NCI-H1105 (cell line): Measurements from ENCODE around the gene UNKL.

Source experiments
- DNase-seq: peaks from one replicate; lab custom pipeline; 2025; lab: John Stamatoyannopoulos, UW

The UNKL gene

DNA sequence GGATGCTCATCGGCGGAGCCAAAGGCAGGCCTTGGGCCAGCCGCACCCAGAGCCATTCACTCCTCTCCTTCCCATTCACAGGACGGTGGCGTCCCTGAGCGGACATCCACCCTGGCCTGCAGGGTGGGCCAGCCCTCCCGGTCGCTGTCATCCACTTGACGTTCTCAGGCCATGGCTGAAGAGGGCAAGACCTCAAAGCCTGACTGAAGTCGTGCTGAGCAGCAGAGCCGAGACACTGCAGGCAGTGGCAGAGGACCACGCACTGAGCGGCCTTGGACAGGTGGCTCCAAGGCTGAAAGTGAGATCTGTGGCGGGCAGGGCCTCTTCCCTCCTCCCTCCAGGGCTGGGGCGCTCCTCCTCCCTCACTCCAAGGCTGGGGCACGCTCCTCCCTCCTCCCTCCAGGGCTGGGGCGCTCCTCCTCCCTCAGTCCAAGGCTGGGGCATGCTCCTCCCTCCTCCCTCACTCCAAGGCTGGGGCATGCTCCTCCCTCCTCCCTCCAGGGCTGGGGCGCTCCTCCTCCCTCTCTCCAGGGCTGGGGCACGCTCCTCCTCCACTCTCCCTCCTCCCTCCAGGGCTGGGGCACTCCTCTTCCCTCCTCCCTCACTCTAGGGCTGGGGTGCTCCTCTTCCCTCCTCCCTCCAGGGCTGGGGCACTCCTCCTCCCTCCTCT lies 38.6 kb downstream of the UNKL start:
- DNase-seq: no peak

DNA sequence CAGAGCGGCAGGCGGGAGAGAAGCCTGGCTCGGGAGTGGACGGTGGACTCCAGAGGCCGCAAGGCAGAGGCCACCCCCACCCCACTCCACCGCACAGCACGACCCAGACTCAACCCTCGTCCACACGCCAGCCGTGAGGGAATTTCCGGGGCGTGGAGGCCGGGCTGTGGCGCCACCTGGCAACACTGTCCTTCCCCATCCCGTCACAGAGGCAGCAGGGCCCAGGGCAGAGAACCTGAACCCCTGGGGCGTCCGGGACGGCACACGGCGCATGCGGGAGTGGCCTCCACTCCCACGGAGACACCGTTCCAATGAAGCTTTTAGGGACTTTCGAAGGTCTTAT lies 39.2 kb downstream of the UNKL start:
- DNase-seq: no peak

DNA sequence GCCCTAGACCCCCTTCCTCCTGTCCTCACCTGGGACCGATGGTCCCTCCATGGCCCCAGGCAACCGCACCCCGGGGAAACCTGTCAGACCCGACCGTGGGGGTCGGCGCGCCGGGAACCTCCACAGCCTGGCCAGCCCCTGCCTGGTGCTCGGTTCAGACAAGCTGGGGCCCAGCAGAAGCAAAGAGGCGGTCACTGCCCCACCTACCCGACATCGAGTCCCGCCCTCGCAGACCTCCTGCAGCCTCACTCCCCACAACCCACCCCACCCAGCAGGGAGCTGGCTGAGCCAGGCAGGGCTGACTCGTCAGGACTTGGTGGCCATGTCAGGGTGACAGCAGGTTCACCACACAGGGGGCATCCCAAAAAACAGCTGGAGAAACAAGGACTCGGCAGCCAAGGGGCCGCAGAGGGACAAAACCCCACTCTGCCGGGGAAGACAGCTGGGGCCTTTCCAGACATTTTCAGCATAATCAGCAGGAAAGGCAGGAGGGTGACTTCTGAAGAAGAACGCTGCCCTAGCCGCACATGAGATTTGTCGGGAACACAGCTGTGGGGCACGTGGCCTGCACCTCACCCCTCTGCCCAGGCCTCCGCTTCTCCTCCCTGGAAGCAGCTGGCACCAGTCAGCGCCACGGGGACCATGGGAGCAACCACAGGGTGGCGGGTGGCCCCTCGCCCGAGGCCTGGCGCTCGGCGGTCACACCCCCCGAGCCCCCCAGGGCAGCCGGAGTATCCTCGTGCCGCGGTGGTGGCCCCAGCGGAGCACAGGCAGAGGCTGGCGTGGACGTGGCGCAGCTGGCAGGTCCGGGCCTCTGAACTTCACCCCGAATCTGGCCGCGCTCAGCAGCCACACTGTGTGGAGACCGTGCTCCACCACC lies 39.8 kb downstream of the UNKL start:
- DNase-seq: no peak

DNA sequence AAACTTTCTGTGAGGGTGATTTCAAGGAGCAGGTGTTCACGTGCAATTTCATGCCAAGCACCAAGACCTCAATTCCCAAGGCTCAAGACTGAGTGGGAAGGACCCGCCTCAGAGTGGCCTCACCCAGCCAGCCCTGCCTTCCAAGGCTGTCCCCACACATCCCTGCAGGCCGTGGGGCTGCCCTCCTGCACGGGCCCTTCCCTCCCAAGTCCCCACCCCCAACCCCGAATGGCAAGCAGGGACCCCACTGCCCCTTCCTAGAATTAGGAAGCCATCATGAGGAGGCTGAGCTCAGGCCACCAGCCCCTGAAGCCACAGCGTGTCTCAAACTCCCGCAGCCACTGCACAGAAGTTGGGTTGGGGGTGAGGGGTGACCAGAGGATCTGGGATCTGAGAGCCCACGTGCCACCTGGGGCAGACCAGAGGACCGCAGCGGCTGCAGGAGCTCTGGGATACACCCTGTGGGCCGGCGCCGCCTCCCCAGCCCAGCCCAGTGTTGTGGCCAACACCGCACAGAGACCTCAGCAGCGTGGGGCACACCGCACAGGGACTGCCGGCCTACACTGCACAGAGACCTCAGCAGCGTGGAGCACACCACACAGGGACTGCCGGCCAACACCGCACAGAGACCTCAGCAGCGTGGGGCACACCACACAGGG lies 42.1 kb downstream of the UNKL start:
- no peak for DNase-seq

DNA sequence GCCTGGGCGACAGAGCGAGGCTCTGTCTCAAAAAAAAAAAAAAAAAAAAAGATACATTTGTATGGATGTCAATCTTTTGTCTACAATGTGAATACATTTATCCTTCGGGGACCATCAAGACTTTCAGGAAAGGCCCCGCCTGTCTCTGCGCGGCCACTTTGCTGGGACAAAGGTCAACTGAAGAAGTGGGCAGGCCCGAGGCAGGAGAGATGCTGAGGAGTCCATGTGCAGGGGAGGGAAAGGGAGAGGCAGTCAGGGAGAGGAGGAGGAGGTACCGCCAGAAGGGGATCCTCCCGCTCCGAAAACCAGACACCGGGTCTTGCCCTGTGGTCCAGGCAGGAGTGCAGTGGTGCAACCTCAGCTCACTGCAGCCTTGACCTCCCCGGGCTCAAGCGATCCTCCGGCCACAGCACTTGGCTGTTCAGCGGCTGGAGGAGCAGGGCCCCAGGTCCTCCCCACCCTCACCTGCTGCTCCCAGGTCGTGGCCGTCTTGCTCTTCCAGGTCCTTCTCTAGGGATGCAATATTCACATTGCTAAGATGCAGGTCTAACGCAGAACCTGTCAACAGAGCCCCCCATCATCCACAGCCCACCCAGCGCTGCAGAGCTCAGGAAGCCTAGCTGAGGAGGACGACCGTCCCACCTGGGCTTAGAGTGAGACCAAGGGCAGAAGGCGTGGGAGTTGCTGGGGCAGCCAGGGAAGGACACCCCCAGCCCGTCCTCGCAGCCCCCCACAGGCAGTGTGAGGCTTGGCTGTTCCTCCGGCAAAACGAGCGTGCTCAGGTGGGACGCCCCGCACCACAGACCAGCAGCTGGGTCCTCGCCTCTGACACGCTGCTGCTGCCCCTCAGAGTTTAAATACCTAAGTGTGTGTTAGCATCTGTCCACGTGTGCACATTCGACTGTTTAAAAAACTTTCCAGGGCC lies 43.2 kb downstream of the UNKL start:
- DNase-seq: no peak

DNA sequence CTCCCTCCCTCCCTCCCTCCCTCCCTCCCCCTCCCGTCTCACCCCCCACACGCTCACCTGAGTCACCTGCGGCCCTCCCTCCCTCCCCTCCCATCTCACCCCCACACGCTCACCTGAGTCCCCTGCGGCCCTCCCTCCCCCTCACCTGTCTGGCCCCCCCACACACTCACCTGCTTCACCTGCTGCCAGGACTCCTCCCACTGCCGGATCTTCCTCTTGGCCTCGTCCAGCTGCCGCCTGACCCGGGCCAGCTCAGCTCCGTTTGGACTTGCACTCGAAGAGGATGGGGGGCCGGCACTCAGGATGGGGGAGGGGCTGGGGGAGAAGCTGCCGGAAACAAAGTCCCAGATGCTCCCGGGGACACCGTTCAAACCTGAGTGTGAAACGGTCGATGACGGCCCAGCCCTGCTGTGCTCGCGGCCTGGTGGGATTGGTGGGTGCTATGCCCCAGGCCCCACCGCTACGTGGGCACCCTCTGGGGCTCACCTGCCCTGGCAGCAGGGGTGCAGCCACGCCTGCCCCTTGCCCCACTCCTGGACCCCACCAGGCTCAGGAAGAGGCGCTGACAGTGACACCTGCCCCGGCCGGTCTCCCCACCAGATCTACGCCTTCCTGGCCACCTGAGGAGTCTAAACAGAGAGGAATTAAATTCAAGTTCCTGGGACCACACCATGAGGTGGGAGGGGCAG lies 46.9 kb downstream of the UNKL start:
- DNase-seq: peak; percentile 56

DNA sequence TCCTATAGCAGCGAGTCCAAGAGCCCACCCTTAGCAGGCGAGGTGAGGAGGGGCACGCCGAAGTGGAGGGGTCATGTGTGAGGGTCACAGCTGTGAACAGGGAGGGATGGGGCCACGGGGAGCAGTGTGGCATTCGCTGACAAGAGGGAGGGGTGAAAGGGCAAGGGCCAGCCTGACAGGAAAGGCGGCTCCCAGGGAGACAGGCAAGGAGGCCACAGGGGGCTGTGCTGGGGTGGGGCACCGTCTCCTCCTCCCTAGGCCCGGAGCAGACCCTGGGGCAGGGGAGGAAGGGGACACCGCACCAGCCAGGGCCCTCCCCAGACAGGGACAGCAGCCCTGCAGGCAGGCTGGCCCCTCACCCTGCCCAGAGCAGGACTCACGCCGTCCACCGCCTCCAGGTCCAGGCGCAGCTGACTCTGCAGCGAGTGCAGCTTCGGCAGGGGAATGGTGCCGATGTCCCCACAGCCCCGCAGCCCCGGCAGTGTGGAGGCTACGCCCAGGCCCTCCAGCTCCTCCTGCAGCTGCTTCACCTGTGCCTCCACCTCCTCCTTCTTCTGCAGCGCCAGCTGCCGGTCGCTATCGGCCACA lies 47.7 kb downstream of the UNKL start:
- no peak for DNase-seq

DNA sequence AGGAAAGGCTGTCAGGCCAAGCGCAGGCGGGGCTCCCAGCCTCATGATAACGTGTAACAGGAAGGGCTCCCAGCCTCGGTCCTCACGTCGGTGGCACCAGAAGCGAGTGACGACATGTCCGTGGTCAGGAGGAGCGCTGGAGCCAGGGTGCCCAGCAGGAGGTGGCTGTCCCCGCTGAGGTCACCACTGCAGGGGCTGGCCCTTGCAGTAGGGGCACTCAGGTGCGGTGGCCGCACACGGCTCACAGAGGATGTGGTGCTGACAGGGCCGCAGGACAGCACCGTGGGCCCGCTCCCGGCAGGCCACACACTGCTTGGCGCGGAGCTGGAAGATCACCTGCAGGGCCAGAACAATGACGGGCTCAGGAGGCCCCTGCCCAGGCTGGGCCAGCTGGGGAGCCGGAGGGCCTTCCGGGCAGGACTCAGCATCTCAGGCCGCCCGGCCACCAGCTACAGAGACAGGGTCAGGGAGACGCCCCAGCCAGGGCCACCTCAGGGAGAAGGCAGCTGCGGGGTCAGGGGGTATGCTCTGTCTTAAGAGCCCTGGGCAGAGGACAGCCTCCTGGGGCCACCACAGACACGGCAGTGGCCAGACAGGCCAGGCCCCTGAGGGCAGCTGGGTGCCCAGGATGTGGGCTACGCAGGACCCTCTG lies 48.3 kb downstream of the UNKL start:
- DNase-seq: no peak

DNA sequence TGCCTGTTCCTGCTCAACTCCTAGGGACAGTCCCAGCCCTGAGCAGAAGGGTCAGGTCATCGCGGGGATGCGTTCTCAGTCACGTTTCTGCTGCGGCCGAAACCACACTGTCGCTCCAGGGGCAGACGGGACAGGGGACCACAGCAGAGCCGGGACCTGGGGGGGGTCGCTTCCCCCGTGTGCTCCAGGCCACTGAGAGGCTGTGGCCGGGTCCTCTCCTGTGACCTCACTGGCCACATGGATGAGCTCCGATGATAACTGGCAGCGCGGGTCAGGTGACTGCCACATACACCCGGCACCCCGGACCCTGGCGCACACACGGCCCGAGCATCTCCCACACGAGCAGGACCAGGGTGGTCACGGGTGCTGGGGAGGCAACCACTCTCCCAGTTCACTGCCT lies 50.0 kb downstream of the UNKL start:
- DNase-seq: no peak

DNA sequence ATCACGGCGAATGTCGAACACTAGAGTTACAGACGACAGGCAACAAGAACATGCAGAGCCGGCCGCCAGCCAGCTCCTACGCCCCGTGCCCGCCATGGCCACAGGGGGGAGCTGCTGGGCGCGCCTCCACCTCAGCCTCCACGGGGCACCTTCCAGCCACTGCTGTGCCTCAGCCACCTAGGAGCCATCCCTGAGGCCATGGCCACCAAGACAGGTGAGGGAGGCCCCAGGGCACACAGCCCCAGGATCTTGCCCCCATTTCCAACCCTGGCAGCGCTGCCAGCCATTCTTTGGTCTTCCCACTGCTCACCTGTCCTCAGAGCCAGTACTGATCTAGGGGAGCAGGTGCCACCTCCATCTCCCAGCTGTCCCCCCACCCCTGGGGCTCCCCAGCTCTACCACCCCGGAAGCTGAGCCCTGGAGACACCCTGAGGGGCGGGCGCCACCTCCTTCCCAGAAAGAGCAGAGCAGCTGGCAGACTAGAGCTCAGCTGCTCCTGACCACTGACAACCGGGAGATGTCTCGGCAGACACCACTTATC lies 50.9 kb downstream of the UNKL start:
- no peak for DNase-seq

DNA sequence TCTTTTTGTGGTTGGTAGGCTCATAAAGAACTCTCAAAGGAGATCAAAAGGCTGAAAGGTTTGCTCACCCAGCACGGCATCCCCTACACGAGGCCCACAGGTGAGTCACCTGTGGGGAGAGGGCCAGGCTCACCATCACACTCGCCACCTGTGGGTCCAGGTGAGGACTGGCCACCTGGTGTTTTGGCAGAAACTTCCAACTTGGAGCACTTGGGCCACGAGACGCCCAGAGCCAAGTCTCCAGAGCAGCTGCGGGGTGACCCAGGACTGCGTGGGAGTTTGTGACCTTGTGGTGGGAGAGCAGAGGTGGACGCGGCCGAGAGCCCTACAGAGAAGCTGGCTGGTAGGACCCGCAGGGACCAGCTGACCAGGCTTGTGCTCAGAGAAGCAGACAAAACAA lies 51.7 kb downstream of the UNKL start:
- DNase-seq: no peak

DNA sequence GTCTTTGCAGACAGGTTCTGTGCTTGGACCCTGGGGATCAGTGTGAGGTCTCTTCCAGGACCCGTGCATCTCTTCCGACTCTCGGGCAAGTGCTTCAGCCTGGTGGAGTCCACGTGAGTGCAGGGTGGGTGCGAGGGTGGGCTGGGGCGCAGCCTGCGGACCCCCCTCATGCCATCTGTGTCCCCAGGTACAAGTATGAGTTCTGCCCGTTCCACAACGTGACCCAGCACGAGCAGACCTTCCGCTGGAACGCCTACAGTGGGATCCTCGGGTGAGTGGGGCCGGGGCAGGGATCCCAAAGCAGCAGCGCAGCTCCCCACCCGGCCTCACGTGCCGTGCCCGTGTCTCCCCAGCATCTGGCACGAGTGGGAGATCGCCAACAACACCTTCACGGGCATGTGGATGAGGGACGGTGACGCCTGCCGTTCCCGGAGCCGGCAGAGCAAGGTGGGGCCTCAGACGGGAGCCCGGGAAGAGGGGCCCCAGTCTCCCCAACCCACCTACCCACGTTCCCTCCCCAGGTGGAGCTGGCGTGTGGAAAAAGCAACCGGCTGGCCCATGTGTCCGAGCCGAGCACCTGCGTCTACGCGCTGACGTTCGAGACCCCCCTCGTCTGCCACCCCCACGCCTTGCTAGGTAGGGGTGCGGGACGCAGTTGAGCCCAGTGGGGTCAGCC lies 52.7 kb downstream of the UNKL start:
- no peak for DNase-seq

DNA sequence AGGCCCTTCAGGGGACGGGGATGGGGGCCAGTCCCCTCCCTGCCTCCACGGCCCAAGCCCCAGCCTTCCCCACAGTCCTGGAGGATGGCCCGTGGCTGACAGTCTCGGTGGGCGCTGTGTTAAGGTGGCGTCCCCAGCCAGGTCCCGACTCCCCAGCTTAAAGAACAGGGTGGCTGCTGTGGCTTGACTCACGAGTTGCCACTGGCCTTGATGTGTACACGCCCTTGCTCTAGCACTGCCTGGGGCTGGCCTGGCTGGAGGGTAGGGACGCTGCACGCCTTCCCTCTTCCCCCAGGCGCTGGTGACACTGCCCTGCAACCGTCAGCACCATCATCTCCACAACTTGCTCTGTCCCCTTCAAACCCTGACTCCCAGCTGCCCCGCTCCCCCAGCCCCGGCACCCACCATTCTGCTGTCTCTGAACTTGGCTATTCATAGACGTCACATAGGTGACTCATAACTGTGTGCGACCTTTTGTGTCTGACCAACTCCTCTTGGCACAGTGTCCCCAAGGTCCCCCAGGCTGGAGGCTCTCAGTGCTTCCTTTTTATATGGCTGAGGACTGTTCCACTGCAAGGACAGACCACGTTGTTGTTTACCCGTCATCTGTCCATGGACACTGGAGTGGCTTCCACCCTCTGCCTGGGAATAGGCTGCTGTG lies 56.5 kb downstream of the UNKL start:
- DNase-seq: no peak

DNA sequence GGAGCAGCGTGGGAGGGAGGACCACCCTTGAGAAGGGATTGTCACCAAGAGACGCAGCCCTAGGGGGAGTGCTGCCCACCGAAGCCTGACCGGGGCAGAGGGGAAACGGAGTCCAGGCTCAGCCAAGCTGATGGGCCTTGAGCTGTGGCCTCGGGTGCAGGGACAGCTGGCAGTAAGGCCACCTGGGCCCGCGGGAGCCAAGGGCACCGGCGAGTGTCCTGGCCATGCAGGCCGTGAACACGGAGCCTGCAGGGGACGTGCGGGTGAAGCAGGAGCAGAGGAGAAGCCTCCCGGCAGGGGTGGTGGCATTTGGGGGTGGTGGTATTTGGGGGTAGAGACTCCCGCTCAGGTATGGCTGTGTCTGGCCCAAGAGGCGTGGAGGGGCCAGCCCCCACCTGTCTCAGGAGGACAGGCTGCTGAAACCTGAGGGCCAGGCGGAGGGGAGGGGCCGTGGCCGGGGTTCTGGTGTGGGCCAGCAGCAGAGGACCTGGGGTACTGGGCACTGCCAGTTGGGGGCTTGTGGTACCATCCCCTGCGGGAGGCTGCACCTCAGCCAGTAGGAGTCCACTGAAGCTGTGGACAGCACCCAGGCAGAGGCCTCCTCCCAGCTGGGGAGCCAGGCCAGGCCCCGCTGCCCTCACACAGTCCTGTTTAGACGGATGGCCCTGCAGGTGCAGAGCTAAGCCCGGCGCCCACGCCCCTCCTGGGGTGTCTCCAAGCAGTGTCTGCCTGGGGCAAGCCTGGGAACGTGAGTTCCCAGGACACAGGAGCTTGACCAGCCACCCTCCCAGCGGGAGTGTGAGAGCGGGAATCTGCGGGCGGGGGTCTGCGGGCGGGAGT lies 58.2 kb downstream of the UNKL start:
- DNase-seq: no peak

DNA sequence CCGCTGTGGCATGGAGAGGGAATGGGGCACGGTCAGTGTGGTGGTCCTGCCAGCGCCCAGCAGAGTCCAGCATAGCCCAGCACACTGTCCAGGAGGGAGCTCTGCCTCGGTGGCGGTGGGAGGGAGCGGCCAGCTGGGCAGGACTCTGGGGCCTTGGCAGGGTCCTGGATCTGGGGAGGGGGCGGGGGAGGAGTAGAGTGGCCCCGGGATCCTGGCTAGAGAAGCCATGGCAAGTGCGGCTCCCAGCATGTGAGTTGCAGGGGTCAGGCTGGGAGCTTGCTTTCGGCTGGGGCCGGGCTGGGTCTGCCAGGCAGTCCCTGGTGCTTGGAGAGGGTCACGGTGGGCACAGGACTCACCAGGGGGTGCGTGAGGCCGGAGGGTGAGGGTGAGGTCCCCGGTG lies 58.9 kb downstream of the UNKL start:
- DNase-seq: no peak

DNA sequence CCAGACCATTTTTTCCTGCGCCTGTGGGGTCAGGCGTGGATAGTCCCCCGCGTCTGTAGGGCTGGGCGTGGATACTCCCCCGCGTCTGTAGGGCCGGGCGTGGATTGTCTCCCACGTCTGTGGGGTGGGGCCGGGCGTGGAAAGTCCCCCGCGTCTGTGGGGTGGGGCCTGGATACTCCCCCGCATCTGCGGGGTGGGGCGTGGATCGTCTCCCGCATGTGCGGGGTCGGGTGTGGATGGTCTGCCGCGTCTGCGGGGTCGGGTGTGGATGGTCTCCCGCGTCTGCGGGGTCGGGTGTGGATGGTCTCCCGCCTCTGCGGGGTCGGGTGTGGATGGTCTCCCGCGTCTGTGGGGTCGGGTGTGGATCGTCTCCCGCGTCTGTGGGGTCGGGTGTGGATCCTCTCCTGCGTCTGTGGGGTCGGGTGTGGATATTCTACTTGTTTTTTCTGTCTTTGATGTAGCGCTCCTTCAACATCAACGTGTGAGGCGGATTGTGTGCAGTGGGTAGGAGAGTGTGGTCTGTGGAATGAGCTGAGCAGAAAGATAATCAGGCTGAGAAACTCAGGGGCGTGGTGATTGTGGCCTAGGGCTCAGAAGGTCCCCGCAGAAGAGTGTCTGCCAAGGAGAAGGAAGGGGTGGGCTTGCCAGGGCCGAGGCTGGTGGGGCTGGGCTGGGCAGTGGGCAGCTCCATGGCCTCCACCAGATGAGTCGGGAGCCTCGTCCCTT lies 59.5 kb downstream of the UNKL start:
- no peak for DNase-seq

DNA sequence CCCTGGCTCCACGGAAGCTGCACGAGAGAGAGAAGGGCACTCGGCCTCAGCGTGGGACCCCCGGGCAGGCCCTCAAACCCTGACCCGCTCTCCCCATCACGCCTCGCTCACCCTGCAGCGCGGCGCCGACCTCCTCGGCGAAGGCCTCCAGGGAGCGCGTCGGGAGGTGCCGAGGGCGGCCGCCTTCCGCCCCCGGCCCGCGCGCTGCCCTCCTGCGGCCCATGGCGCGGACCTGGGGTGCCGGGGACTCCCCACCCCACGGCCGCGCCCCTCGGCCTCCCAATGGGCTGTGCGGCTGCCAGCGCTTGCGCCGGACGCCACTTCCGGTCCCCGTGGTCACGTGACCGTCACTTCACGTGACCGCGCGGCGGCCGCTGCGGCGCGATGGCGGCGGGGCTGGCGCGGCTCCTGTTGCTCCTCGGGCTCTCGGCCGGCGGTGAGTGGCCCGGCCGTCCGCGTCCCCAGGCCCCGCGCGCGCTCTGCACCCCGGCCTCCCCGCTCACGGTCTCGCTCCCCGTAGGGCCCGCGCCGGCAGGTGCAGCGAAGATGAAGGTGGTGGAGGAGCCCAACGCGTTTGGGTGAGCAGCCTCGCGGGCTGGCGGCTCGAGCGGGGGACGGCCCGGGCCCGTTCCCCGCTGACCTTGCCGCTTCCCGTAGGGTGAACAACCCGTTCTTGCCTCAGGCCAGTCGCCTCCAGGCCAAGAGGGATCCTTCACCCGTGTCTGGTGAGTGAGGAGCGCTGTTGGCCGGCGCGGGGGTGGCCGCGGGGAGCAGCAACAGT lies 62.7 kb downstream of the UNKL start, which contains the start of the genes GNPTG and TSR3:
TSS of gene GNPTG (plus strand) at position 350 of the 781 bp plus-strand sequence. CDS start at position 385, 35 bp downstream.
TSS of gene TSR3 (minus strand) at position 297 of the 781 bp plus-strand sequence. CDS start at position 223, 74 bp downstream.
- peak; percentile 52 for DNase-seq
